Measurements from ENCODE around the gene SOCS1.
A peak's percentile ranks its signal among the peaks of the same experiment; 100 is the strongest.
"Not testable (repeated sequence)": the region's sequence is repeated elsewhere in the genome, so short reads cannot be mapped to it uniquely, and the experiment has no call there.

The SOCS1 gene

GRCh38 chr16:11231367-11231970 lies 24.5 kb downstream of the SOCS1 start:
- no peak for DNase-seq

DNA sequence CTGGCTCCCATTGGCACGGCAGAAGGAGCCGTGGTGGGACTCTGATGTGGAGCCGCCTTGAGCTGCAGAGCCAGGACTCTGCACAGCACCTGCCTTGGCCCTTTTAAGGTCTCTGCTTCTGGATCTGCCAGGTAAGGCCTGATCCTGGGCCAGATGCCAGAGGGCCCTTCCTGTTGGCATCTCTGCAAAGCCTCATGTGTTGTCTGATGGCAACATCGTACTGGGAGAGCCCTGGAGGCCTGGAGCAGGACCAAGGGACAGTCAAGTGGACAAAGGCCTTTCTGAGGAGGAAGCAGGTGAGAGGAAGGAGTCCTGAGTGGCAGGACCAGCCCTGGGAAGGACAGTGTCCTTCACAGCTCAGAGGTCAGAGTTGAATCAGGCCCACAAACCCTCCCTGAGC lies 26.1 kb downstream of the SOCS1 start:
- no peak for DNase-seq

DNA sequence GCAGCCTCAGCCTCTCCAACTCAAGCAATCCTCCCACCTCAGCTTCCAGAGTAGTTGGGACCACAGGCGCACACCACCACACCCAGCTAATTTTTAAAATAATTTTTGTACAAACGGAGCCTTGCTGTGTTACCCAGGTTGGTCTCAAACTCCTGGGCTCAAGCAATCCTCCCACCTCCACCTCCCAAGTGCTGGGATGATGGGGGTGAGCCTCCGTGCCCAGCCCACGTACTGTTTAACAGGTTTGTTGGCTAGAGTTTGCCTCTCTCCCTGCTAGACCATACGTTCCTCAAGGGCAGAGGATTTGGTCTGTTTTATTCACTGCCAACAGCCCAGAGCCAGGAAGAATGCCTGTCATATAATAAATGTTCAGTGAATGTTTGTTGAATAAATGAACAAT lies 26.6 kb downstream of the SOCS1 start:
- DNase-seq: no peak

- no peak for DNase-seq
These were observed 30.1 kb downstream of the SOCS1 start for GRCh38 chr16:11225677-11226549.

DNA sequence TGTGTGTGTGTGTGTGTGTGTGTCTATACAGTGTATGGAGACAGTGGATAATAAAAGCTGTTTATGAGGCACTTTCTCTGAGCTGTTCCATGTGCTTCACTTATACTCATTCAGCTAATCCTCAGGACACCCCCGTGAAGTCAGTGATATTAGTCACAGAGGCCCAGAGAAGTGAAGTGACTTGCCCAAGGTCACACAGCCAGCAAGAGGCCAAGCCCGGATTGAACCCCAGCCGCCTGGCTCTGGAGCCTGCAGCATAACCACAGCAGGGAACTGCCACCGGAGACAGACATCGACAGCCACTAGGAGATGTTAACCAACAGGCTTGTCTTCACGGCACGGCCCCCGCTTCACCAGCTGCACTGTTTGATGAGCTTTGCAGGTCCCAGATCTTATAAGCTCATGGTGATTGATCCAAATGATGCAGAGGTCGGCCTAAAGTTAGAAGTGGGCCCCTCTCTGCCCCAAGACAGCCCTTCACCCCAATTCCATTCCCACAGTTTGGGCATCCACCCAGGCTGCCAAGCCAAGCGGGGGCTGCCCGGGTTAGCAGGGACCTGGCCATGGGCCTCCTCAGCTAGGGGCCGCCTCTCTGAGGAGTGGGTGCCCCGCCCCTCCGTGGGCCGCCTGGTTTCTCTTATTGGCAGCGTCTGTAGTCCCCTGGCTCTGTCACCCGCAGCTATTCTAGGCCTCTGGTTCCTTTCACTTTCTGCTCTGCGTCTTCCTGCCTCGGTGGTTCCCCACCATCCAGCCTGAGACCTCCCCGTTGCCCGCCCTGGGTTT lies 30.9 kb downstream of the SOCS1 start:
- DNase-seq: no peak

DNA sequence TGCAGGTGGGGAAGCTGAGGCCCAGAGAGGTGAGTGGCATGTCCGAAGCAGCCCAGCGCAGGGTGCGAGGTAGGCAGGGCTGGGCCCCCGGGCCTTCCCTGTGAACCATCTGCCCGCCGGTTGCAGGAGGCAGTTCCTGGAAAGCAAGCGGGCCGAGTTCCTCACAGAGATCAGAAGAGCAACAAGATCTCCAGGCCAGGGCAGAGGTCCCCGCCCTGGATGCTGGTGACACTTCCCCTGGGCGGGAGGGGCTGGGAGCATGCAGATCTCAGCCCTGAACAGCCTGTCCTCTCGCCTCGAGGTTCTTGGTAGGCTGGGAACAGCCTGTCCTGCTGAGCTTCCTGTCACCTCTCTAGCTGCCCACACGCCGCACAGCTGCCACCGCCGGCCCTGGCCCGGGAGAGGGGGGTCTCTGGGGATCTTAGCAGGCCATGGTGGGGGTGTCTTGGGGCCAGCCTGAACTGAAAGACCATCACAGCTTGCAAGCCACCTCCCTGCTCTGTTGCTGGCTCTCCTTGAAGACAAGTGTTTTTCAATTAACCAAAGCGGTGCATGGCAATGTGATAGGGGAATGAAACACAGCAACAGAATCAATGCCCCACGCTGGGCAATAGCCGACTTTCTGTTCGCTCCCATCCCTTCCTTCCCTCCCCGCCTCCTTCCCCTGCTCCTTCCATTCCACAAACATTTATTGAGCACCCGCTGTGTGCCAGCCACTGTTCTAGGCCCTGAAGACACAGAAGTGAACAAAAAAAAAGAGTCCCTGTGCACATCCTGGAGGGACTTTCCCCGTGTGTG lies 31.7 kb downstream of the SOCS1 start:
- DNase-seq: peak in 8 of 58 donors; percentile 2 to 66 (median 14)

DNA sequence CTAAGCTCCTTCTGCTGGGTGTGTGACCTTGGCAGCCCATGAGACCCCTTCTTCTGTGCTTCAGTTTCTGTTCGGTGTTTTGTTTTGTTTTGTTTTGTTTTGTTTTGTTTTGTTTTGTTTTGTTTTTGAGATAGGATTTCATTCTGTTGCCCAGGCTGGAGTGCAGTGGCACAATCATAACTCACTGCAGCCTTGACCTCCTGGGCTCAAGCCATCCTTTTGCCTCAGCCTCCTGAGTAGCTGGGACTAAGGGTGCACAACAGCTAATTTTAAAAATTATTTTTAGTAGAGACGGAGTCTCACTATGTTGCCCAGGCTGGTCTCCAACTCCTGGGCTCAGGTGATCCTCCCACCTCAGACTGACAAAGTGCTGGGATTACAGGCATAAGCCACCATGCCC lies 35.5 kb downstream of the SOCS1 start:
- DNase-seq: not testable (repeated sequence)

GRCh38 chr16:11219178-11219577 lies 36.8 kb downstream of the SOCS1 start:
- DNase-seq: no peak

- DNase-seq: no peak
These were observed 37.4 kb downstream of the SOCS1 start for GRCh38 chr16:11218604-11218962.

DNA sequence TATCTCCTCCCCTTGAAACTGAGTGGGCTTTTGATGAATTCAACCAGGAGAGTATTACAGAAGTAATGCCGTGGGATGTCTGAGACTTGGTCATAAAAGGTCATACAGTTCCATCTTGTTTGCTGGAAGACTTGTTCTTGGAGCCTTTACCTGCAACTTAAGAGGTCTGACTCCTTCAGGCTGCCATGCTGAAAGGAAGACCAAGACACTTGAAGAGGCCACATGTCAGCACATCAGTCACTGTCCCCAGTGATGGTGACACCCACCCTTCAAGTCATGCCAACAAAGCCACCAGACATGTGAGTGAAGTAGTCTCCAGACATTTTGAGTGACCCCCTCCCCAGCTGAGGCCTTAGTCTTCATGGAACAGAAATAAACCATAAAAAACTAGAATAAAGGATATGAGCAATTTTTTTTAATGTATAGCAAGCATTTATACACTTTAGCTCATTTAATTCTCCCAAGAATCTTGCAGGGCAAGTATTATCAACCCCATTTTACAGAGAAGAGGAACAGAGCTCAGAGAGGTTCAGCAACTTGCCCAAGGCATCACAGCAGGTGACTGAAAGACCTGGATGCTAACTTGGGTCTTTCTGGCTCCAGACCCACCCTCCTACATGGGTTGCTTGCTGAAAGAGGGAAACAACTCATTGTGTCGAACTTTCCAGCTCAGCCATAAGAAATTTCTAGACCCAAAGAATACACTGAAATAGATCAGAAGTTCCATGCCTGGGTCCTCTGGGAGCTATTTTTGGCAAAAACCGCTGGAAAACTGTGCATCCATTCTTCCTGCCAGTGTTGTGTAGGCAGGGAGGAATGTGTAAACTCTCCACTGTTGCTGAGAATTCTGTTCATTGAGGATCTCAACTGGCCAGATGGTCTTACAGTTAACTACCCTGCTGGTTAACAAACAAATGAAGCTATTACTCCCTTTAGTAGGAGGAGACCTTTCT lies 38.1 kb downstream of the SOCS1 start:
- DNase-seq: no peak

- DNase-seq: no peak
These were observed 40.0 kb downstream of the SOCS1 start for GRCh38 chr16:11215935-11216556.

GRCh38 chr16:11213799-11214198 lies 42.2 kb downstream of the SOCS1 start:
- DNase-seq: no peak

GRCh38 chr16:11213373-11213772 lies 42.6 kb downstream of the SOCS1 start:
- no peak for DNase-seq

- no peak for DNase-seq
These were observed 43.2 kb downstream of the SOCS1 start for GRCh38 chr16:11212798-11213196.

- no peak for DNase-seq
These were observed 43.8 kb downstream of the SOCS1 start for GRCh38 chr16:11211977-11212797.

DNA sequence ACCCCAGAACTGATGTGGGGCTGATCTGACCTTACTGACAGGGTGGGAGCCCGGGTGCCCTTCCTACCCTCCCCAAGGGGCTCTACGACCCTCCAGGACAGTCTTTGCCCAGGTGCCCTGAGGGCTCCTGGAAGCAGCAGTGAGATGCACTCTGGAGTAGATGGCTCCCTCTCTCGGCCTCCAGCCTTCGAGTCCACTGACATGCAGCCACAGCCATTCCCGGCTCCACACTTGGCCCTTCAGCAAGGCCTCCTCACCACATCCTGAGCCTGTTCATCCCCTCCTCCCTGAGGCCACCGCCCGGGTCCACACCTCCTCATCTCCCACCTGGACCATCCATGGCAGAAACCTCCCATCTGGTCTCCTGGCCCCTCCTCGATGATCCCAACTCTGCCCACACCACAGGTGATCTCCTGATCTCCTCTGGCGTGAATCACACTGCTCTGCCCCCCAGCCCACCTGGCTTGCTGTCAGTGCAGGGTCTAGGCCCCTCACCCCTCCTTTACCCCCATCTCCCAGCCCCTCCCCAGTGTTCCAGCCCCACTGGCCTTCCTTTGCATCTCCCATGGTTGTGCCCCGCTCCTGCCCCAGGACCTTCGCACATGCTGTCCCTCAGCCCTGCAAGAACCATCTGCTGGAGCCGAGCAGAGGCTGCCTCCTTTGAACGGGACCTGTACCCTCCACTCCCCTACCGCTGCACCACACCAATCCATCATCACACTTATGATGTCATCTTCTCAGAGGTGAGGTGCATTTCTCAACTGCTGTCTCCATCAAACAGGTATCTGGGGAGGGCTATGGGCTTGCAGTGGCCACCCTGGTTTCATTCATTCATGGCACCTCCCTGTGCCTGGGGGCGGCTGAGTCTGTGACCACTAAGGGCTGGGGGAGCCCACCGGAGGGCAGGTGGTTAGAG lies 44.7 kb downstream of the SOCS1 start:
- DNase-seq: no peak

DNA sequence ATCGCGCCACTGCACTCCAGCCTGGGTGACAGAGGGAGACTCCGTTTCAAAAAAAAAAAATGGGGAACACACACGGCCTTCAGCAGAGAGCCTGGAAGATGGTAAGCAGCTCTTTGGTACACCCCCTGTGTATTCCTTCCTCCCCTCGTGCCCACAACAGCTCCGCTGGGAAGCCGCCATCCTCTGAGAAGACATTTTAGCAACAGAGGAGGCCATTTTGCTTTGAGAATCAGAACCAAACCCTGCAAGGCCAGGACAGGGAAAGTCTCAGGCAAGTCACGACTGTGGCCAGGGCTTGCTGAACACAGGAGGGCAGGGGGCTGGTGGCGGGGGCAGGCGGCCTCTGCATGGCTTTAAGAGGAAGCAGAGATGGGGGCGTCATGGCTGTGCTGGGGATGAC lies 45.7 kb downstream of the SOCS1 start:
- no peak for DNase-seq

Measured in anterior cingulate cortex (tissue), 58 donors.